BE2C (cell line): ENCODE results near the gene ZNF496.

ENCODE experiments used
- DNase-seq: peaks from one replicate; pipeline ENCODE4 v3.0.0-alpha.2; 2020
- H3K27me3 ChIP-seq: fragments of 250-450 bp; sonication (Bioruptor Pico); 2 replicates; pipeline ENCODE4 v1.5.1; 2020; ENCODE audit warnings: mild to moderate bottlenecking
- H3K36me3 ChIP-seq: fragments of 250-450 bp; sonication (Bioruptor Pico); 2 replicates; pipeline ENCODE4 v1.5.1; 2020; ENCODE audit warnings: mild to moderate bottlenecking
- H3K4me1 ChIP-seq: fragments of 250-450 bp; sonication (Bioruptor Pico); 2 replicates; pipeline ENCODE4 v1.5.1; 2020
- H3K4me3 ChIP-seq: 2 replicates; pipeline ENCODE4 v1.5.1; 2011; ENCODE audit warnings: low read depth, low read length
- H3K9me3 ChIP-seq: fragments of 250-450 bp; sonication (Bioruptor Pico); 2 replicates; pipeline ENCODE4 v1.5.1; 2020
- TF ChIP-seq, protein P1 (sequence below): IDR thresholded peaks from 2 replicates; pipeline ENCODE4 v1.5.1; 2012; ENCODE audit warnings: mild to moderate bottlenecking, low read depth, low read length

The ZNF496 gene

GRCh38 chr1:247337961-247338360 is 6.3 kb upstream of the ZNF496 start:
- TF ChIP-seq, protein P1, sequence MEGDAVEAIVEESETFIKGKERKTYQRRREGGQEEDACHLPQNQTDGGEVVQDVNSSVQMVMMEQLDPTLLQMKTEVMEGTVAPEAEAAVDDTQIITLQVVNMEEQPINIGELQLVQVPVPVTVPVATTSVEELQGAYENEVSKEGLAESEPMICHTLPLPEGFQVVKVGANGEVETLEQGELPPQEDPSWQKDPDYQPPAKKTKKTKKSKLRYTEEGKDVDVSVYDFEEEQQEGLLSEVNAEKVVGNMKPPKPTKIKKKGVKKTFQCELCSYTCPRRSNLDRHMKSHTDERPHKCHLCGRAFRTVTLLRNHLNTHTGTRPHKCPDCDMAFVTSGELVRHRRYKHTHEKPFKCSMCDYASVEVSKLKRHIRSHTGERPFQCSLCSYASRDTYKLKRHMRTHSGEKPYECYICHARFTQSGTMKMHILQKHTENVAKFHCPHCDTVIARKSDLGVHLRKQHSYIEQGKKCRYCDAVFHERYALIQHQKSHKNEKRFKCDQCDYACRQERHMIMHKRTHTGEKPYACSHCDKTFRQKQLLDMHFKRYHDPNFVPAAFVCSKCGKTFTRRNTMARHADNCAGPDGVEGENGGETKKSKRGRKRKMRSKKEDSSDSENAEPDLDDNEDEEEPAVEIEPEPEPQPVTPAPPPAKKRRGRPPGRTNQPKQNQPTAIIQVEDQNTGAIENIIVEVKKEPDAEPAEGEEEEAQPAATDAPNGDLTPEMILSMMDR = no peak

GRCh38 chr1:247337250-247337746 is 5.6 kb upstream of the ZNF496 start:
- Histone ChIP-seq H3K27me3 (no peaks in the 10 kb centered on the region), H3K4me3 (no peak overlapping the region), H3K4me1 (peaks cover 6% of the 10 kb centered on the region), H3K9me3 (no peaks in the 10 kb centered on the region), H3K36me3 (peaks cover 12% of the 10 kb centered on the region)
- no peak for DNase-seq
- TF ChIP-seq, protein P1 = no peak

More at GRCh38 chr1:247337961-247338360, 6.3 kb upstream of the ZNF496 start:
- Histone ChIP-seq H3K9me3 (no peaks in the 10 kb centered on the region), H3K36me3 (peaks cover 12% of the 10 kb centered on the region), H3K4me1 (peaks cover 6% of the 10 kb centered on the region; the same call in 1 of the 2 replicates), H3K27me3 (no peaks in the 10 kb centered on the region), H3K4me3 (no peak overlapping the region)
- DNase-seq = no peak

DNA sequence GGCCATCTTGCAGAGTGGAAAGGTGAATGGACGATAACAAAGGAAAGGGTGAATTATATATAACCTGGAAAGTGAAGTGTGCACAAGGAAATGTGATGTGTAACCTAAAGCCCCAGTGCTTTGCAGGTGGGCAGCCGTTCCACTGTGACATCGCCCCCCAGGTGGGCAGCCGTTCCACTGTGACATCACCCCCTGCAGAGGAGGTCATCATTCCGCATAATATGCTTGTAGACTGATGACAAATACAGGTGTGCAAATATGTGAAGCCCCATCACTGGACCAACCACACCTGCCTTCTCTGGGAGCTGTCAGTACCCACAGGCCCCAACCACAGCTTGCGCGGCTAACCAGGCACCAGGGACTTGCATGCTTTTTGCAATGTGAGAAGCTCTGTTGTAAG is 4.7 kb upstream of the ZNF496 start:
- TF ChIP-seq, protein P1 = no peak
- Histone ChIP-seq H3K4me3 (no peak overlapping the region), H3K27me3 (no peaks in the 10 kb centered on the region), H3K36me3 (peaks cover 13% of the 10 kb centered on the region), H3K9me3 (no peaks in the 10 kb centered on the region), H3K4me1 (peaks cover 6% of the 10 kb centered on the region)
- DNase-seq = no peak

DNA sequence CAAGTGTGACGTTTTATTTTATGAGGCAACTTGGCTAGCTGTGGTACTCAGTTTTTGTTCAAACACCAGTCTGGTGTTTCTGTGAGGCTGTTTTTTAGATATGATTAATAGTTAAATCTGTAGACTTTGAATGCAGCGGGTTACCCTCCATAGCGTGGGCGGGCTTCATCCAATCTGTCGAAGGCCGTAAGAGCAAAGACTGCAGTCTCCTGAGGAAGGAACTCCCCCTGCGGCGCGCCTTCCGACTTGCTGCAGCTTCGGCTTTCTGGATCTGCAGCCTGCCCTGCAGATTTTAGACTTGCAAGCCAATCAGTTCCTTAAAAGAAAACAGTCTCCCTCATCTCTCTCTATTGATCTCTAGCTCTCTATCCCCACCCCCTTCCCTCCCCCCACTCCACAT is 4.2 kb upstream of the ZNF496 start:
- no peak for DNase-seq
- H3K4me3 ChIP-seq = no peak overlapping the region

DNA sequence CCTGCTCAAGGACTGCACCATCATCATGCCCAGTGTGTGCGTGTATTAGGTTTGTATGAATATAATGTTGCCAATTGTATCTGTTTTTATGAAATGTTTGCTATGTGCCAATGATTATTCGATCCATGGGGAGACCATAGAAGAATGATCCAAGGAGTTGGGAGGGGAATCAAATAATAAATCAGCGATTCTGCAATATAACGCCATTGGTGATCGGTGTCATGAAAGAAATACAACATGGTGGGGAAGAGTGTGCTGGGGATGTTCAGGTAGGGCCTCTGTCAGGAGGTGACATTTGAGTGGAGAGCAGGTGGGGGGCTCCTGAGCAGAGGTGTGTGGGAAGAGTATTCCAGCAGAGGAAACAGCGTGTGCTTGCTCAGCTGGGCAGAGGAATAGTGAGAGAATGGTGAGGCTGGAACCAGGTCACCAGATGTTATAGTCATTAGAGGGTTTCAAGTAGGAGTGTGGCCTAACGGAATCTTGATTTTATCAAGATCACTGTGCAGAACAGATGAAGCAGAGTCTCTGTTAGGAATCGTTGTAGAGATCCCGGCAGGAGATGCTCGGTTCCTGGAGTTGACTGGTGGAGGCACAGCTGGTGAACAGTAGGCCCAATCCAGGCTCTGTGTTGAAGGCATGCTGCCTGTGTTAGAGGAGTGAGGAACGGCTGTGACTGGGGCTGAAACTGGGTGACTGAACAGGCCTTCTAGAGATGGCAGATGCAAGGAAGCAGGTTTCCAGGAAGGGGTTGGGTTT is 2.9 kb upstream of the ZNF496 start:
- TF ChIP-seq, protein P1 = no peak

More for the DNA sequence above, 4.2 kb upstream of the ZNF496 start:
- H3K27me3 ChIP-seq = no peaks in the 10 kb centered on the region
- H3K9me3 ChIP-seq = no peaks in the 10 kb centered on the region
- H3K36me3 ChIP-seq = peaks cover 16% of the 10 kb centered on the region
- TF ChIP-seq, protein P1 = no peak
- peaks cover 6% of the 10 kb centered on the region for H3K4me1 ChIP-seq

More for the DNA sequence above, 2.9 kb upstream of the ZNF496 start:
- Histone ChIP-seq H3K9me3 (no peaks in the 10 kb centered on the region), H3K4me3 (no peak overlapping the region), H3K27me3 (no peaks in the 10 kb centered on the region), H3K36me3 (peaks cover 21% of the 10 kb centered on the region), H3K4me1 (peaks cover 9% of the 10 kb centered on the region)
- DNase-seq = no peak
